NCI-H2196 (cell line): ENCODE data around the gene ACP7.
"Not testable (repeated sequence)": the region's sequence is repeated elsewhere in the genome, so short reads cannot be mapped to it uniquely, and the experiment has no call there.

Source experiments
- DNase-seq: peaks from one replicate; lab custom pipeline; 2025; ENCODE audit not compliant: unreplicated experiment; lab: John Stamatoyannopoulos, UW

Gene ACP7

GRCh38 chr19:39083983-39084731, at the start of gene ACP7:
TSS of gene ACP7 (plus strand) at chr19:39084368. CDS start at chr19:39085270, 902 bp downstream.
- no peak for DNase-seq

DNA sequence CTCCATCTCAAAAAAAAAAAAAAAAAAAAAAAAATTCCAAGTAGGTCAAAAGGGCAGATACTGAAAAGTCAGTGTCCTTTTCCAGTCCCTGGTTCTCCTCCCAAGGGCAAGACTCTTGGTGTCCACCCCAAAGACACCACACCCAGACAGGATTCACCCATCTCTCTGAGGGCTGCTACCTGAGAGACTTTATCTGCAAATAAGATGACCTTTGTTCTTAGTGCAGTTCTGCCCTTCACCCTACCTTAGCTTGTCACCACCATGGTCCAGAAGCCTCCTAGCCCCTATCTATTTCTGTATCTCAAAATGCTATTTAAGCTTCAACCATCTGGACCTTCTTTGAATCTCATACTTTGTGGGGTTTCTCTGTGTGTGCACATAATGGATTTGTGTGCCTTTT, 47.6 kb upstream of the ACP7 start:
- no peak for DNase-seq

- DNase-seq = no peak
Observed at GRCh38 chr19:39037194-39037593, 47.0 kb upstream of the ACP7 start.

- no peak for DNase-seq
Observed at GRCh38 chr19:39038098-39038497, 46.1 kb upstream of the ACP7 start.

DNA sequence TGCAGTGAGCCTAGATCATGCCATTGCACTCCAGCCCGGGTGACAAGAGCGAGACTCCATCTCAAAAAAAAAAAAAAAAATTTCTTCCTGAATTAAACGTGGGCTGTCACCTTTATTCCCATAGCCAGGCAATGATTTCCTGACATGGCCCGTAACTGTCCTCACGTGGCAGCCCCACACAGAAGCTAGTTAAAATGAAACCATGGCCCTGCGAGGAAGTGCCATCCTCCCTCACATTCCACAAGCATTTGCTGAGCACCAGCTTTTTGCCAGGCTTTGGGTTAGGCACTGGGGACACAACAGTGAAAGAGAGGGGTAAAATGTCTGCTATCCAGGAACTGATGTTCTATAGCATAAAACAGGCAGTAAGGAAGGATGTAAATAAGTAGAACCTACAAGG, 38.7 kb upstream of the ACP7 start:
- no peak for DNase-seq

DNA sequence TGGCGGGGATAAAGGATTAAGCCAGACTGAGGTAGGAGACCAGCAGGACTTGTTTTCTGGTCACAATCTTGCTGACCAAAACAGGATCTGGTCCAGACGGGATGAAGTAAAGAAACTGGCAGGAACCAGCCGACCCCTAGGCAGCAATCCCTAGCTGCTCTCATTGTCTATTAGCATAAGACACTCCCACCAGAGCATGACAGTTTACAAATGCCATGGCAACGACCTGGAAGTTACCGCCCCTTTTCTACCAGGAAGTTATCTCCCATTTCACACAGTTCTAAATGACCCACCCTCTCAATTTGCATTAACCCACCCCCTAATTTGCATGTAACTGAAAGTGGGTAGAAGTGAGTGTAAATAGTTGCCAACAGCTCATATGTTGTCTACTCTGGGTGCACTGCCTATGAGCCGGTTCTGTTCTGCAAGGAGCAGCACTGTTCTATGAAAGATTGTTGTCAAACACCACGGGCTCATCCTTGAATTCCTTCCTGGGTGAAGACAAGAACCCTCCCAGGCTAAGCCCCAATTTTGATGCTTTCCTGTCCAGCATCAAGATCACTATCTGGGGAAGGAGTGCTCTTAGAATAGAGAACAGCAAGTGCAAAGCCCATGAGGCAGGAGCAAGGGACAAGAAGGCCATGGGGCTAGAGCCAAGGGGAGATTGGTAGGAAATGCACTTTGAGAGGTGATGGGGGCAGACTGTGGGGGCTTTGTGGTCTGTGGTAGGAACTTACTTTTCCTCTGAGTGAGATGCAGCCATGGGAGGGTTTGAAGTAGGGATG, 37.9 kb upstream of the ACP7 start:
- no peak for DNase-seq

DNA sequence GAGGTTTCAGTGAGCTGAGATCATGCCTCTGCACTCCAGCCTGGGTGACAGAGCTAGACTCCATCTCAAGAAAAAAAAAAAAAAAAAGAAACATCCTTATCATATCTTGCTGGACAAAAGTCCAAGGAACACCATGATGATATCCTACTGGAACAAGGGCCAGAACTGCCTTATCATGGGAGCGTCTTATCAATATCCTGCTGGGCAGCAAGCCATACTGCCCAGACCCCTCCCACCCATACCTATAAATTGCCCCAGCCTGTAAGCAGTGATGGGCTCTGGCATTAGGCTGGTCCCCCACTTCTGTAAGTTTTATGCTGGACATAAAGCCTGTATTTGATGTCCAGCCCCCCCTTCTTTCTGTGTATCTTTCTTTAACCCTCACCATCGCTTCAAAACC, 37.1 kb upstream of the ACP7 start:
- DNase-seq = no peak

- peak; percentile 34 for DNase-seq
Observed at GRCh38 chr19:39052243-39052746, 31.9 kb upstream of the ACP7 start.

DNA sequence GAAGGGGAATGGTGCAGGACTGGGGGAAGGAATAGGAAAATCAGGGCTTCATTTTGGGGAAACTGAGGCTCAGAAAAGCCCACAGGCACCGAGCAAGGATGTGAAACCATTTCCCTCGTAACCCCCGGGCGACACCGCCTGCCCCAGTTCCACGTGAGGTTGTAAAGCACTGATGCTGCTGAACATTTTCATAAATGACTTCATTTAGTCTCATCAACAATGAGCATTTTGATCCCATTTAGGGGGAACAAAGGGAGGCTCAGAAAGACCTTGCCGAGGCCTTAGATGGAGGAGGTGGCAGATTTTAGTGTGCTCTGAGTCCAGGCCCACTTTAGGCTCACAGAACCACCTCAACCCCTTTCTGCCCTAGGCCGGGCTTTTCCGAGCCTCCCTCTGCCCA, 31.3 kb upstream of the ACP7 start:
- no peak for DNase-seq

GRCh38 chr19:39053276-39054090, 30.7 kb upstream of the ACP7 start:
- DNase-seq = no peak

DNA sequence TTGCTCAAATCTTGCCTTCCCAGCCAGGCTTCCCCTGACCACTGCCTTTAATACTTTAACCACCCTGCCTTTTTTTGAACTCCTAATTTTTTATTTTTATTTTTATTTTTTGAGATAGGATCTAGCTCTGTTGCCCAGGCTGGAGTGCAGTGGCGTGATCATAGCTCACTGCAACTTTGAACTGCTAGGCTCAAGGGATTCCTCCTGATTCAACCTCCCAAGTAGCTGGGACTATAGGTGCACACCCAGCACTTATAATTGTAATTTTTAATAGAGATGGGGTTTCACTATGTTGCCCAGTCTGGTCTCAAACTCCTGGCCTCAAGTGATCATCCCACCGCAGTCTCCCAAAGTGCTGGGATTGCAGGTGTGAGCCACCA, 30.1 kb upstream of the ACP7 start:
- DNase-seq = no peak

DNA sequence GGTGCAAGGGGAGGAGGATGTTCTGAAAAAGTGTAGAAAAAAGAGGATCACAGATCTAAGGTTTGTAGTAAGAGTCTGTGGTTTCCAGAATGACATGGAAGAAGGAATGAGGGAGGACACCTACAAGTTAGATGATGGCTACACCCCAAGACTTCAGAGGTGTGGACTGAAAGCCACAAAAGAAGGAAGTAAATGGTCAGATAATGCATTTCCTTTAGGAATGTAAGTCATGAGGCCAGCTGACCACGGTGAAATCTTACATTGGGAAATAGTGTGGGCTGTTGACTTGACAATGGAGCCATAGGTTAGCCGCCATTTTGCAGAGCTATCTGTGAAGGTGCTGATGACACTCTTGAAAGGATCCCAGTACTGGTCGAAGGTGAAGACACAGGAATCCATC, 26.6 kb upstream of the ACP7 start:
- DNase-seq = no peak

DNA sequence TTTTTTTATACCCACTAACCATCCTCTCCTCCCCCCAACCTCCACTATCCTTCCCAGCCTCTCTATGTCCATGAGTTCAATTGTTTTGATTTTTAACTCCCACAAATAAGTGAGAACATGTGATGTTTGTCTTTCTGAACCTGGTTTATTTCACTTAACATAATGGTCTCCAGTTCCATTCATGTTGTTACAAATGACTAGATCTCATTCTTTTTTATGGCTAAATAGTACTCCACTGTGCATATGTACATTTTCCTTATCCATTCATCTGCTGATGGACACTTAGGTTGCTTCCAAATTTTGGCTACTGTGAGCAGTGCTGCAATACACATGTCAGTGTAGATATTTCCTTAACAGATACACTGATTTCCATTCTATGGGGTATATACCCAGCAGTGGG, 24.9 kb upstream of the ACP7 start:
- no peak for DNase-seq

- no peak for DNase-seq
Observed at GRCh38 chr19:39060171-39060570, 24.0 kb upstream of the ACP7 start.

DNA sequence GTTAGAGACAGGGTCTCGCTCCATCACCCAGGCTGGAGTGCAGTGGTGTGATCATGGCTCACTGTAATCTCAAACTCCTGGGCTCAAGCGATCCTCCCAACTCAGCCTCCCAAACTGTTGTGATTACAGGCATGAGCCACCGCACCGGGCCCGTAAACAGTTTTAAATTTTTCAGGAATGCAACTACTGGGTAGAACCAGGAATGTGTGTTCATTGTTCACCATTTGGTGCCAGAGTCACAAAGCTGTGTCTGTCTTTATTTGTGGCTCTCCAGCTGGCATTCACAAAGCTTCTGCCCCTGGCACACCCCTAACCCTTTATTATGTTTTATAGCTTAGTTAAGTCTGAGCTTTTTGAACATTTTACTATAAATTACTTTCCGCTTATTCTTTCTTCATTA, 19.8 kb upstream of the ACP7 start:
- DNase-seq = no peak

DNA sequence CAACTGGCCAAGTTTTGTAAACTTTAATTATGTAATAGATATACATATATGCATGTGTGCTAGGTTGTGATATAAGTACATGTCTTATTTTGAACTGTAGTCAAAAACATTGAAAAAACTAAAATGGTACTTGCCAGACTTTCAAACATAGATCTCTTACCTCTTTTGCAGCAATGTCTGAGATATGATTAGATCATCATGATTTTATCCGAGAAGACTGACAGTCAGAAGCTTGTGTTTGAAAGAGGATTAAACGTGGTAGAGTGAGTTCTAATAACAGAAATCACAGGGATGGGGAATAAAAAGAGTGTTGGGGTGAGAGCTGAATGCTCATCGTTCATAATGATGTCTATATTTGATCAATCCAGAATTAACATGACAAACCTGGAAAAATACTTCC, 18.2 kb upstream of the ACP7 start:
- no peak for DNase-seq

DNA sequence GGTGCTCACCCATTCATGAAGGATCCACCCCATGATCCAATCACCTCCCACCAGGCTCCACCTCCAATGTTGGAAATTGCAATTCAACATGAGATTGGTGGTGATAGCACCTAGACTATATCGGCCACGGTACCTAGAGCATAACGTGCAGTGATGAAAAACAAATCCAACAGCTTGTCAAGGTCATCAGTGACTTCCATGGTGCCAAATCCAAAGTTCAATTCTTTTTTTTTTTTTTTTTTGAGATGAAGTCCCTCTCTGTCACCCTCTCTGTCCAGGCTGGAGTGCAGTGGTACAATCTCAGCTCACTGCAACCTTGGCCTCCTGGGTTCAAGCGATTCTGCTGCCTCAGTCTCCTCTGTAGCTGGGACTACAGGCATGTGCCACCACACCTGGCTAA, 17.1 kb upstream of the ACP7 start:
- DNase-seq = no peak

DNA sequence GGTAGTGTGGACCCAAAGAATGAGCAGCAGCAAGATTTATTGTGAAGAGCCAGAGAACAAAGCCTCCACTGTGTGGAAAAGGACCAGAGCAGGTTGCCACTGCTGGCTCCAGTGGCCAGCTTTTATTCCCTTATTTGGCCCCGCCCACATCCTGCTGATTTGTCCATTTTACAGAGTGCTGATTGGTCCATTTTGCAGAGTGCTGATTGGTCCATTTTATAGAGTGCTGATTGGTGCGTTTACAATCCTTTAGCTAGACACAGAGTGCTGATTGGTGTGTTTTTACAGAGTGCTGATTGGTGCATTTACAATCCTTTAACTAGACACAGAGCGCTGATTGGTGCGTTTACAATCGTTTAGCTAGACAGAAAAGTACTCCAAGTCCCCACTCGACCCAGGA, 15.9 kb upstream of the ACP7 start:
- DNase-seq = not testable (repeated sequence)

DNA sequence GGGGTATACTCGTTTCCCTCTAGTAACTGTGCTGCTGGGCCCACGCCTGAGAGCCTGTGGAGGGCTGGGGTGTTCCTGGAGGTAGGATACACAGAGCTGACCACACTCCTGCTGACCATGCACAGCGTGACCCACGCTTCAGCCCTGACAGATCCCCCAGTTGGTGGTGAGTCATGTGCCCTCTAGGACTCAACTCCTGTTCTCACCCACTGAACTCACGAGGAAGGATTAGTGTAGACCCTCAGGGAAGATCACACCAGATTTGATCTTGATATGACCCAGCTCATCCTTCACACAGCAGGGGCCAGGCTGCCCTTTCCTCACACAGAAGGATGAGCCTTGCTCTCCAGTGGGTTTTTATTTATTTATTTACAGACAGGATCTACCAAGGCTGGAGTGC, 13.3 kb upstream of the ACP7 start:
- DNase-seq = no peak

DNA sequence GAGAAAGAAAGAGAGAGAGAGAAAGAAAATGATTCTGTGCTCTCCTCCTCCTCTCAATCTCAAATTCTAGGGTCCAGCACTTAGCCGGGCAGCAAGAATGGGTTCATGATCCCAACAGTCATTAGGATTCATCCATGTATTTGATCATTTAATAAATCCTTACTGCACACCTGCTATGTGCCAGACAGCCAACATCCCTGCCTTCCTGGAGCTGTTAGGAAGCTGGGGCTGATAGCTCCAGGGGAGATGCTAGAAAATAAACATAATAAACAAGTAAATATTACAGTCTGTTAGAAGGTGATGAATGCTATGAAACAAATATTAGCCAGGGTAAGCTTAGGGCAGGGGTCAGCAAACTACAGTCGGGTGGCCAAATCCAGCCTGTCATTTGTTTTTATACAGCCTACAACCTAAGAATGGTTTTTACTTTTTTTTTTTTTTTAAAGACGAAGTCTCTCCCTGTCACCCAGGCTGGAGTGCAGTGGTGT, 9.9 kb upstream of the ACP7 start:
- no peak for DNase-seq

GRCh38 chr19:39074942-39075341, 9.2 kb upstream of the ACP7 start:
- DNase-seq = no peak
